NB4 (cell line): ENCODE data around the gene MT1X.
"Not testable (repeated sequence)": the region's sequence is repeated elsewhere in the genome, so short reads cannot be mapped to it uniquely, and the experiment has no call there.

ENCODE experiments used
- DNase-seq: peaks from one replicate; pipeline ENCODE4 v3.0.0; 2010; ENCODE audit warnings: low read depth
- H3K4me3 ChIP-seq: one replicate; pipeline ENCODE4 v1.5.1; 2011; ENCODE audit warnings: mild to moderate bottlenecking, low read depth, low read length, moderate library complexity
- CTCF ChIP-seq: IDR thresholded peaks from one replicate; pipeline ENCODE4 v1.5.1; 2012; ENCODE audit warnings: low read depth, low read length
- MAX ChIP-seq: IDR thresholded peaks from 2 replicates; pipeline ENCODE4 v1.6.1; 2011; ENCODE audit warnings: low read depth, low read length
- MYC ChIP-seq: IDR thresholded peaks from 2 replicates; pipeline ENCODE4 v1.6.1; 2011; ENCODE audit warnings: low read depth, low read length
- POLR2A ChIP-seq: IDR thresholded peaks from 2 replicates; pipeline ENCODE4 v1.6.1; 2011; ENCODE audit warnings: mild to moderate bottlenecking; ENCODE audit not compliant: insufficient read length; ENCODE audit errors: extremely low read depth

Gene MT1X

GRCh38 chr16:56710181-56710737 lies 28.0 kb downstream of the MT1X start:
- TF ChIP-seq POLR2A (no peak), CTCF (no peak)
- peak; percentile 20 for DNase-seq
- no peak overlapping the region for H3K4me3 ChIP-seq

GRCh38 chr16:56711862-56712261 lies 29.6 kb downstream of the MT1X start:
- no peak for TF ChIP-seq MAX
- no peak for TF ChIP-seq CTCF
- no peak for TF ChIP-seq POLR2A

DNA sequence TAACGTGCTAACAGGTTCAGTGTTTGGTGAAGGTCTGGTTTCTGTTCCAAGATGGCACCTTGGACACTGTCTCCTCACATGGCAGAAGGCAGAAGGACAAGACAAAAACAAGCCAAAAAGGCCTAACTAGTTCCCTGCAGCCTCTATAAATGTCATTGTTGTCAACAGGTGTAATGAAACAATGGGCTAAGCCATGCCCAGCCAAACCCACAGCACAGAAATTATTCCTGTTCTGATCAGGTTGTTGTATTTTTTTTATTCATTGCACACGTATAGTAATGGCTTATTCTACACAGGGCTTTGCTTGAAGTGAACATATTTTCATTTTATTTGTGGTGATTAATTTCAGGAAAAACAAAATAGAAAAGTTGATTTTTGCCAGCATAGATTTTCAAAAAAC lies 31.5 kb downstream of the MT1X start:
- no peak overlapping the region for H3K4me3 ChIP-seq
- no peak for TF ChIP-seq MAX
- DNase-seq: no peak

More at GRCh38 chr16:56711862-56712261, 29.6 kb downstream of the MT1X start:
- no peak overlapping the region for H3K4me3 ChIP-seq
- no peak for DNase-seq

DNA sequence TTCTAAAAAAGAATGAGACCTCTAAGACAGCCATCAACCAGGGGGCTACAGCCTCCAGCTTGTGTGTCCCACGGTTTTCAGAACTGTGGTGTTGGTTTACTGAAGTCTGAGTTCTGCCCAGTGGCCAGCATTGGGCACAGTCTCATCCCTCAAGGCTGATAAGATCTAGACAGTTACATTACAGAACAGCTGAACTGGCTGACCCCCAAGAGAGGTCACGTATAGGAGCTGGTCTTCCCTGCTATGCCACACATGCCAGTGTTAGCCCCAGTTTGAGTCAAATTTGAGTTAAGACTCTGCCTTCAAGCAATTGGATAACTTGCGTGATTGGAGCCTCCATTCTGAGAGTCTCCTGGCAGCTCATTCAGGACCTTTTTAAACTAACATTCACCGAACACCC lies 32.9 kb downstream of the MT1X start:
- TF ChIP-seq POLR2A (no peak), MYC (no peak), MAX (no peak), CTCF (no peak)
- DNase-seq: peak; percentile 71
- no peak overlapping the region for H3K4me3 ChIP-seq

GRCh38 chr16:56716761-56717160 lies 34.5 kb downstream of the MT1X start:
- H3K4me3 ChIP-seq: no peak overlapping the region
- DNase-seq: no peak
- TF ChIP-seq CTCF (no peak), POLR2A (no peak), MAX (no peak), MYC (no peak)

GRCh38 chr16:56717532-56717931 lies 35.3 kb downstream of the MT1X start:
- DNase-seq, H3K4me3 ChIP-seq: not testable (repeated sequence)

DNA sequence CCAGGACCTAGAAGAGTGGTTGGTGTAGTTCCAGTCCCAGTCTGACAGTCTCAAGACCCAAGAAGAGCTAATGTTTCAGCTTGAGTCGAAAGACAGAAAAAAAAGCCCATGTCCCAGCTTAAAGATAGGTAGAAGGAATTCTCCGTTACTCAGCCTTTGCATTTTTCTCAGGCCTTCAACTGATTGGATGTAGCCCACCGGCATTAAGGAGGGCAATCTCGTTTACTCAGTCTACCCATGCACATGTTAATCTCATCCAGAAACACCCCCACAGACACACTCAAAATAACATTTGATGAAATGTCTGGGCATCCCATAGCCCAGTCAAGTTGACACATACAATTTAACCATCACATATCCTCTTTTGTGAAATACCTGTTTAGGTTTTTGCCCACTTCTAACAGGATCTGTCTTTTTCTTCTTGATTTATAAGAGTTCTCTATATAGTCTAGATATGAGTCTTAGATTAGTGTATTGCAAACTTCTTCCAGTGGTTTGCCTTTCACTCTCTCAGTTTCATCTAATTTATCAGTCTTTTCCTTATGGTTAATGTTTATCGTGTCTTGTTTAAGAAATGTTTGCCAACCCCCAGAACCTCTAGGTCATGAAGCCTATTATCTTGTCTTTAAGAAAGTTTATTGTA lies 40.1 kb downstream of the MT1X start:
- no peak for DNase-seq
- H3K4me3 ChIP-seq: no peak overlapping the region
- TF ChIP-seq CTCF (no peak), MYC (no peak), MAX (no peak), POLR2A (no peak)
